ENCODE measurements around the gene ADGRL4. TPM values are rescaled to one million over a fixed set of nuclear protein-coding genes. Genes with fewer than 3 reads are reported as not detected.

Gene ADGRL4
- total and polyA plus RNA-seq, 2 experiments from 2014 or later: 0.24 to 0.32 TPM

DNA sequence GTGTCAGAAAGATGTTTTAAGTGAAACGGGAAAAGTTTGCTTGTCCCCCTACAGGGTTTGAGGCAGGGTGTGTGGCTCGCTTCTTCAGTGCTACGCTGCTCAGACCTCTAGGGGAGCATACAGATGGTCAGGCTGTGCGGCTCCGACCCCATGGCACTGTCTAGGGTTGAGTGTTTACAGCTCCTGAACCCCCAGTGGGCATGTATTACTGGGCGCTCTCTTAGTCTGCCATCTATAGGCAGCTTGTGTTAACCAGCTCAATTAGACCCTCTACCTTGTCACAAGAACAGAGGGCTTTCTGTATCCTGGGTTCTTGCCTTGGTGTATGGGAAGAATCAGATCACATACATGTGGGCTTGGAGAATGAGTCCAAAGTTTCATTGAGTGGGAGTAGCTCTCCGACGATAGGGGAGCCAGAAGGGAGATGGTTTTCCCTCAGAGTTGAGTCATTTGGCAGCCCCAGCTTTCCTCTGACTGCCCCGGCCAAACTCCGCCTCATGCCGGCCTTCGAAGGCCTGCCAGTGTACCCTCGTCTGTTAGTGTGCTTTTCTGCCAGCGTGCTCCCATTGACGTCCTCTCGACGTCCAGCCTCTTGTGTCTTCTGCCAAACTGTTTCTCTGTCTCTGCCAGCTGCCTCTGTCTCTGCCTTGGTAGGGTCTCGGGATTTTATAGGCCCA lies 38.6 kb upstream of the ADGRL4 start:
- Histone ChIP-seq H2AFZ (peak overlapping the region; percentile 64), H3F3A (replicated peaks; ENCODE audit: low read depth) (no peaks in the 10 kb centered on the region), H3K4me3 (no peak overlapping the region), H3K4me1 (ENCODE audit: insufficient read depth) (no peaks in the 10 kb centered on the region; the same call in 1 of the 2 replicates), H3K9me2 (ENCODE audit: insufficient read depth) (no peaks in the 10 kb centered on the region), H3K36me3 (ENCODE audit: insufficient read depth) (no peaks in the 10 kb centered on the region), H3K27me3 (ENCODE audit: insufficient read depth) (no peaks in the 10 kb centered on the region), H4K20me1 (replicated peaks; ENCODE audit: insufficient read depth) (no peaks in the 10 kb centered on the region), H3K27ac (ENCODE audit: low read depth) (no peak overlapping the region), H3K4me2 (no peak overlapping the region), H3K79me2 (replicated peaks; ENCODE audit: insufficient read depth) (no peaks in the 10 kb centered on the region)
- Mint-ChIP-seq H3K4me3 (no peak overlapping the region), H3K9me3 (no peaks in the 10 kb centered on the region), H3K27me3 (ENCODE audit: insufficient read depth, low read depth, poor library complexity) (no peaks in the 10 kb centered on the region), H3K36me3 (ENCODE audit: low read depth) (no peaks in the 10 kb centered on the region), H3K4me1 (peaks cover 7% of the 10 kb centered on the region; the same call in 2 of the 3 replicates), H3K27ac (no peak overlapping the region)
- TF ChIP-seq, protein P1, sequence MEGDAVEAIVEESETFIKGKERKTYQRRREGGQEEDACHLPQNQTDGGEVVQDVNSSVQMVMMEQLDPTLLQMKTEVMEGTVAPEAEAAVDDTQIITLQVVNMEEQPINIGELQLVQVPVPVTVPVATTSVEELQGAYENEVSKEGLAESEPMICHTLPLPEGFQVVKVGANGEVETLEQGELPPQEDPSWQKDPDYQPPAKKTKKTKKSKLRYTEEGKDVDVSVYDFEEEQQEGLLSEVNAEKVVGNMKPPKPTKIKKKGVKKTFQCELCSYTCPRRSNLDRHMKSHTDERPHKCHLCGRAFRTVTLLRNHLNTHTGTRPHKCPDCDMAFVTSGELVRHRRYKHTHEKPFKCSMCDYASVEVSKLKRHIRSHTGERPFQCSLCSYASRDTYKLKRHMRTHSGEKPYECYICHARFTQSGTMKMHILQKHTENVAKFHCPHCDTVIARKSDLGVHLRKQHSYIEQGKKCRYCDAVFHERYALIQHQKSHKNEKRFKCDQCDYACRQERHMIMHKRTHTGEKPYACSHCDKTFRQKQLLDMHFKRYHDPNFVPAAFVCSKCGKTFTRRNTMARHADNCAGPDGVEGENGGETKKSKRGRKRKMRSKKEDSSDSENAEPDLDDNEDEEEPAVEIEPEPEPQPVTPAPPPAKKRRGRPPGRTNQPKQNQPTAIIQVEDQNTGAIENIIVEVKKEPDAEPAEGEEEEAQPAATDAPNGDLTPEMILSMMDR (conservative IDR thresholded peaks at IDR 0.05; ENCODE audit: low read depth in 2 of 2): peak; percentile 45 to 69
- TF ChIP-seq STAT1 (IDR thresholded peaks at IDR 0.05; ENCODE audit: unreplicated experiment): no peak
- ATAC-seq (peak; percentile 96), DNase-seq (ENCODE audit: low spot score) (peak; percentile 65)

DNA sequence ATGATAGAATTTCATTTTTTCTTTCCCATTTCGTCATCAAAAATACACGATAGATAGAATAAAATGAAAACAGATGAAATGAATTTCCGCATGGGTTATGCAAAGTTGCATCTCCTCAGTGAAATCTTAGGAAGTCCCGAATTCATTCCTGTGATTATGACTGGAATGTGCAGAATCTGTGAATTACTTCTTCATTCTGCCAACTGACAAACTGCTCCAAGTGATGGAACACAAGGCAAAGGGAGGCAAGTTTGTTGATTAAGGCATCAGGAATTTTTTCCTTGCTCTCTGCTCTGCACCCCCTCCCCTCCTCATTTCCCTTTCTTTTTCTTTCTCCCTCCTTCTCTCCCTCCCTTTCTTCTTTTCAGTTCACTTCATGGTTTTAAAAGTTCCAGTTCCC lies 37.0 kb upstream of the ADGRL4 start:
- peak overlapping the region; percentile 81; the same call in 1 of the 2 replicates for H3K27ac Mint-ChIP-seq
- H3K9me3 Mint-ChIP-seq: peaks cover 7% of the 10 kb centered on the region
- H3K4me1 ChIP-seq (ENCODE audit: insufficient read depth): no peaks in the 10 kb centered on the region; the same call in 1 of the 2 replicates
- H3K36me3 Mint-ChIP-seq (ENCODE audit: low read depth): peaks cover 4% of the 10 kb centered on the region
- H3K4me1 Mint-ChIP-seq: peaks cover 7% of the 10 kb centered on the region; the same call in 2 of the 3 replicates
- H3K27me3 ChIP-seq (ENCODE audit: insufficient read depth): no peaks in the 10 kb centered on the region
- H3K4me2 ChIP-seq: no peak overlapping the region
- H3K27ac ChIP-seq (ENCODE audit: low read depth): no peak overlapping the region
- H4K20me1 ChIP-seq (replicated peaks; ENCODE audit: insufficient read depth): no peaks in the 10 kb centered on the region
- no peak overlapping the region for H3K4me3 Mint-ChIP-seq
- H3K9me2 ChIP-seq (ENCODE audit: insufficient read depth): no peaks in the 10 kb centered on the region
- H3K27me3 Mint-ChIP-seq (ENCODE audit: insufficient read depth, low read depth, poor library complexity): no peaks in the 10 kb centered on the region
- H3K36me3 ChIP-seq (ENCODE audit: insufficient read depth): no peaks in the 10 kb centered on the region
- H2AFZ ChIP-seq: no peak overlapping the region
- no peaks in the 10 kb centered on the region for H3K79me2 ChIP-seq (replicated peaks; ENCODE audit: insufficient read depth)
- ATAC-seq: no peak
- peak; percentile 14 for DNase-seq (ENCODE audit: low spot score)
- no peak overlapping the region for H3K4me3 ChIP-seq
- H3F3A ChIP-seq (replicated peaks; ENCODE audit: low read depth): no peaks in the 10 kb centered on the region
- TF ChIP-seq ZNF331 (CRISPR knock-in tag; IDR thresholded peaks at IDR 0.05; ENCODE audit: low read depth) (no peak), ZNF114 (CRISPR knock-in tag; IDR thresholded peaks at IDR 0.05) (no peak), EZH2phosphoT487 (IDR thresholded peaks at IDR 0.05; ENCODE audit: unreplicated experiment) (no peak), CREB1 (CRISPR knock-in tag; IDR thresholded peaks at IDR 0.05; ENCODE audit: low read depth) (no peak), EZH2 (IDR thresholded peaks at IDR 0.05; ENCODE audit: low read depth, unreplicated experiment) (no peak)
- TF ChIP-seq, protein P2, sequence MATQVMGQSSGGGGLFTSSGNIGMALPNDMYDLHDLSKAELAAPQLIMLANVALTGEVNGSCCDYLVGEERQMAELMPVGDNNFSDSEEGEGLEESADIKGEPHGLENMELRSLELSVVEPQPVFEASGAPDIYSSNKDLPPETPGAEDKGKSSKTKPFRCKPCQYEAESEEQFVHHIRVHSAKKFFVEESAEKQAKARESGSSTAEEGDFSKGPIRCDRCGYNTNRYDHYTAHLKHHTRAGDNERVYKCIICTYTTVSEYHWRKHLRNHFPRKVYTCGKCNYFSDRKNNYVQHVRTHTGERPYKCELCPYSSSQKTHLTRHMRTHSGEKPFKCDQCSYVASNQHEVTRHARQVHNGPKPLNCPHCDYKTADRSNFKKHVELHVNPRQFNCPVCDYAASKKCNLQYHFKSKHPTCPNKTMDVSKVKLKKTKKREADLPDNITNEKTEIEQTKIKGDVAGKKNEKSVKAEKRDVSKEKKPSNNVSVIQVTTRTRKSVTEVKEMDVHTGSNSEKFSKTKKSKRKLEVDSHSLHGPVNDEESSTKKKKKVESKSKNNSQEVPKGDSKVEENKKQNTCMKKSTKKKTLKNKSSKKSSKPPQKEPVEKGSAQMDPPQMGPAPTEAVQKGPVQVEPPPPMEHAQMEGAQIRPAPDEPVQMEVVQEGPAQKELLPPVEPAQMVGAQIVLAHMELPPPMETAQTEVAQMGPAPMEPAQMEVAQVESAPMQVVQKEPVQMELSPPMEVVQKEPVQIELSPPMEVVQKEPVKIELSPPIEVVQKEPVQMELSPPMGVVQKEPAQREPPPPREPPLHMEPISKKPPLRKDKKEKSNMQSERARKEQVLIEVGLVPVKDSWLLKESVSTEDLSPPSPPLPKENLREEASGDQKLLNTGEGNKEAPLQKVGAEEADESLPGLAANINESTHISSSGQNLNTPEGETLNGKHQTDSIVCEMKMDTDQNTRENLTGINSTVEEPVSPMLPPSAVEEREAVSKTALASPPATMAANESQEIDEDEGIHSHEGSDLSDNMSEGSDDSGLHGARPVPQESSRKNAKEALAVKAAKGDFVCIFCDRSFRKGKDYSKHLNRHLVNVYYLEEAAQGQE (IDR thresholded peaks at IDR 0.05; ENCODE audit: unreplicated experiment): no peak
- TF ChIP-seq, protein P3, sequence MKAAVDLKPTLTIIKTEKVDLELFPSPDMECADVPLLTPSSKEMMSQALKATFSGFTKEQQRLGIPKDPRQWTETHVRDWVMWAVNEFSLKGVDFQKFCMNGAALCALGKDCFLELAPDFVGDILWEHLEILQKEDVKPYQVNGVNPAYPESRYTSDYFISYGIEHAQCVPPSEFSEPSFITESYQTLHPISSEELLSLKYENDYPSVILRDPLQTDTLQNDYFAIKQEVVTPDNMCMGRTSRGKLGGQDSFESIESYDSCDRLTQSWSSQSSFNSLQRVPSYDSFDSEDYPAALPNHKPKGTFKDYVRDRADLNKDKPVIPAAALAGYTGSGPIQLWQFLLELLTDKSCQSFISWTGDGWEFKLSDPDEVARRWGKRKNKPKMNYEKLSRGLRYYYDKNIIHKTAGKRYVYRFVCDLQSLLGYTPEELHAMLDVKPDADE (IDR thresholded peaks at IDR 0.05): no peak

All from GM23338 (cell line).